ENCODE data around the gene GRIN3B.
A peak's percentile ranks its signal among the peaks of the same experiment; 100 is the strongest.

Gene GRIN3B

DNA sequence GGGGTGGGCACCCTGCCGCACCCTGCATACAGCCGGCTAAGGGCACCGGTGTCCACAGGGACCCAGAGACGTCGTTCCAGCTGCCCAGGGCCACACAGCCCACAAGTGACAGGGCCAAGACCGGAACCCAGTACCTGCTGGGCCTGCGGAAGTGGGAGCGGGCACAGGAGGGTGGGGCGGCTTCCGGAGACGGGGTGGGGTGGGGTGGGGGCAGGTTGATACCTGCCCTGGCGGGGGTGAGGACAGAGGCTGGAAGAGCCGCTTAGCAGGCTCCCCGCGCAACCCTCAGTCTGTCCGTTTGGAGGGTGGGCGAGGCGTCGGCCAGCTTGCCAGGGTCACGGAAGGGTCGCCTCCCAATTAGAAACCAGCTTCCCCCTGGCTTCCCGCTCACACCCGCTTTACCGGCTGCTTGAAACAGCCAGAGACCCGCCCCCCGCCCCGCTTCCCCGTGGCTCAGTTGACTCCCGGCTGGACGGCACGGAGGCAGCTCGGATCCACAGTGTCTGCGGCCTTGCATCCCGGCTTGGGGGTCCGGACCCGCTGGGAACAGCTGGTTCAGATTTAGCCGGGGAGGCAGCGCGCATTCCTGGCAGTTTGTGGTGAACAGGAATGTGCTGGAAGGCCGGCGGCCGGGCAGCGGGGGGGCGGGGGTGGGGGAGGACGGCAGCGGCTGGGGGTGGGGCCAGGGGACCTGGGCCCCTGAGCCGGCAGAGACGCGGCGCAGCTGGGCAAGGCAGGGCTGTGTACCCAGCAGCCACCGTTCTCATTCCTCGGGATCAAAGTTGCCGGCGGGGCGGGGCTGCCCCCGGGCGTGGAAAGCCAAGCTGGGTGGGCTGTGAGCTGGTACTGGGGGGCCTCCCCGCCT is 28.1 kb downstream of the GRIN3B start:
- H3K79me2 ChIP-seq (ENCODE audit: control insufficient read depth, low read length), result peaks cover 52% of the 10 kb centered on the region
- peak overlapping the region; percentile 85 for H3K4me2 ChIP-seq (ENCODE audit: low read length)
- H3K4me1 ChIP-seq (ENCODE audit: control insufficient read depth, low read length), result peaks cover 24% of the 10 kb centered on the region
- no peak for TF ChIP-seq EZH2phosphoT487 (IDR thresholded peaks at IDR 0.05; ENCODE audit: borderline replicate concordance, low read length)
- TF ChIP-seq, protein P1, sequence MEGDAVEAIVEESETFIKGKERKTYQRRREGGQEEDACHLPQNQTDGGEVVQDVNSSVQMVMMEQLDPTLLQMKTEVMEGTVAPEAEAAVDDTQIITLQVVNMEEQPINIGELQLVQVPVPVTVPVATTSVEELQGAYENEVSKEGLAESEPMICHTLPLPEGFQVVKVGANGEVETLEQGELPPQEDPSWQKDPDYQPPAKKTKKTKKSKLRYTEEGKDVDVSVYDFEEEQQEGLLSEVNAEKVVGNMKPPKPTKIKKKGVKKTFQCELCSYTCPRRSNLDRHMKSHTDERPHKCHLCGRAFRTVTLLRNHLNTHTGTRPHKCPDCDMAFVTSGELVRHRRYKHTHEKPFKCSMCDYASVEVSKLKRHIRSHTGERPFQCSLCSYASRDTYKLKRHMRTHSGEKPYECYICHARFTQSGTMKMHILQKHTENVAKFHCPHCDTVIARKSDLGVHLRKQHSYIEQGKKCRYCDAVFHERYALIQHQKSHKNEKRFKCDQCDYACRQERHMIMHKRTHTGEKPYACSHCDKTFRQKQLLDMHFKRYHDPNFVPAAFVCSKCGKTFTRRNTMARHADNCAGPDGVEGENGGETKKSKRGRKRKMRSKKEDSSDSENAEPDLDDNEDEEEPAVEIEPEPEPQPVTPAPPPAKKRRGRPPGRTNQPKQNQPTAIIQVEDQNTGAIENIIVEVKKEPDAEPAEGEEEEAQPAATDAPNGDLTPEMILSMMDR (IDR thresholded peaks at IDR 0.05; ENCODE audit: low read depth, low read length, poor library complexity, severe bottlenecking), result no peak
- peaks cover 48% of the 10 kb centered on the region for H3K36me3 ChIP-seq (ENCODE audit: control insufficient read depth, low read length)
- H3K27ac ChIP-seq (ENCODE audit: low read depth, low read length), result peak overlapping the region; percentile 84
- peaks cover 4% of the 10 kb centered on the region for H3F3A ChIP-seq (ENCODE audit: control insufficient read depth, insufficient read depth)
- H3K9me3 ChIP-seq (ENCODE audit: control insufficient read depth, insufficient read depth, low read length), result no peaks in the 10 kb centered on the region
- H3K27me3 ChIP-seq (ENCODE audit: control insufficient read depth, low read length), result no peaks in the 10 kb centered on the region
- H4K20me1 ChIP-seq (ENCODE audit: control insufficient read depth, insufficient read depth, low read depth, low read length), result 0 out of 2 replicates have a peak, but pooled peaks cover 3% of the 10 kb centered on the region
- no peaks in the 10 kb centered on the region for H3K9me2 ChIP-seq (replicated peaks; ENCODE audit: control insufficient read depth, low read length)
- H3K4me3 ChIP-seq (ENCODE audit: low read length), result peak overlapping the region; percentile 90

GRCh38 chr19:1032264-1032867 is 32.1 kb downstream of the GRIN3B start:
- no peak overlapping the region for H3K4me3 ChIP-seq (ENCODE audit: low read length)
- H4K20me1 ChIP-seq (ENCODE audit: control insufficient read depth, insufficient read depth, low read depth, low read length), result 0 out of 2 replicates have a peak, but pooled peaks cover 3% of the 10 kb centered on the region
- no peaks in the 10 kb centered on the region for H3K27me3 ChIP-seq (ENCODE audit: control insufficient read depth, low read length)
- no peak overlapping the region for H3K27ac ChIP-seq (ENCODE audit: low read depth, low read length)
- peaks cover 6% of the 10 kb centered on the region for H3F3A ChIP-seq (ENCODE audit: control insufficient read depth, insufficient read depth)
- H3K4me2 ChIP-seq (ENCODE audit: low read length), result no peak overlapping the region
- H3K9me3 ChIP-seq (ENCODE audit: control insufficient read depth, insufficient read depth, low read length), result no peaks in the 10 kb centered on the region
- TF ChIP-seq EZH2phosphoT487 (IDR thresholded peaks at IDR 0.05; ENCODE audit: borderline replicate concordance, low read length), result no peak
- TF ChIP-seq, protein P1 (IDR thresholded peaks at IDR 0.05; ENCODE audit: low read depth, low read length, poor library complexity, severe bottlenecking), result no peak
- H3K4me1 ChIP-seq (ENCODE audit: control insufficient read depth, low read length), result peaks cover 26% of the 10 kb centered on the region
- H3K9me2 ChIP-seq (replicated peaks; ENCODE audit: control insufficient read depth, low read length), result no peaks in the 10 kb centered on the region
- peaks cover 56% of the 10 kb centered on the region for H3K36me3 ChIP-seq (ENCODE audit: control insufficient read depth, low read length)
- peaks cover 41% of the 10 kb centered on the region for H3K79me2 ChIP-seq (ENCODE audit: control insufficient read depth, low read length)

DNA sequence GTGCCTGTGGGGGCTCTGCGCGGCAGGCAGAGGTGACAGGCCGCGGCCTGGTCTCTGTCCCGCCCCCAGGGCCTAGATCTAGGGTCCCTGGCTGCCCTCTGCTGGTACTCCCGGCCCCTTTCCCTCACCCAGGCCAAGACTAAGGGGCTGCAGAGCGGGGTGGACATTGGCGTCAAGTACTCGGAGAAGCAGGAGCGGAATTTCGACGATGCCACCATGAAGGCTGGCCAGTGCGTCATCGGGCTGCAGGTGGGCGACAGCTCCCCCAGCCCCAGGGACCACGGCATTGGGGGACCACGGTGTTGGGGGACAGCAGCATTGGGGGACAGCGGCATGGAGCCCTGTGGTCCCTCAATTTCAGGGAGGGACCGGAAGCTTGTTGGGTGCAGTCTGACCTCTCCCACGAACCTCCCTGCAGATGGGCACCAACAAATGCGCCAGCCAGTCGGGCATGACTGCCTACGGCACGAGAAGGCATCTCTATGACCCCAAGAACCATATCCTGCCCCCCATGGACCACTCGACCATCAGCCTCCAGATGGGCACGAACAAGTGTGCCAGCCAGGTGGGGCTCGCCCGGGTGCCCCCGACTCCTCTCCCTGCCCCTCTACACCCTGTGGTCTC is 35.9 kb downstream of the GRIN3B start:
- Histone ChIP-seq H3K27me3 (ENCODE audit: control insufficient read depth, low read length) (no peaks in the 10 kb centered on the region), H3K4me3 (ENCODE audit: low read length) (no peak overlapping the region), H3K9me3 (ENCODE audit: control insufficient read depth, insufficient read depth, low read length) (no peaks in the 10 kb centered on the region), H4K20me1 (ENCODE audit: control insufficient read depth, insufficient read depth, low read depth, low read length) (peaks cover under 1% of the 10 kb centered on the region; the same call in 1 of the 2 replicates), H3K9me2 (replicated peaks; ENCODE audit: control insufficient read depth, low read length) (no peaks in the 10 kb centered on the region), H3K4me1 (ENCODE audit: control insufficient read depth, low read length) (peaks cover 46% of the 10 kb centered on the region), H3F3A (ENCODE audit: control insufficient read depth, insufficient read depth) (peaks cover 30% of the 10 kb centered on the region), H3K79me2 (ENCODE audit: control insufficient read depth, low read length) (peaks cover 12% of the 10 kb centered on the region), H3K36me3 (ENCODE audit: control insufficient read depth, low read length) (peaks cover 47% of the 10 kb centered on the region), H3K4me2 (ENCODE audit: low read length) (0 out of 2 replicates have a peak overlapping the region, but pooled peaks have one; percentile 11), H3K27ac (ENCODE audit: low read depth, low read length) (peak overlapping the region; percentile 99)
- TF ChIP-seq, protein P1 (IDR thresholded peaks at IDR 0.05; ENCODE audit: low read depth, low read length, poor library complexity, severe bottlenecking), result peak; percentile 32
- no peak for TF ChIP-seq EZH2phosphoT487 (IDR thresholded peaks at IDR 0.05; ENCODE audit: borderline replicate concordance, low read length)

Measured in DOHH2 (cell line).